DOHH2 (cell line): ENCODE data around the gene PPP1R14B.

Source experiments
- H3F3A ChIP-seq: fragments of 200-600 bp; sonication (generic), shearing (Covaris generic); 2 replicates; pipeline ENCODE4 v1.6.0; 2016; ENCODE audit warnings: antibody characterized with exemption, mild to moderate bottlenecking; ENCODE audit not compliant: control insufficient read depth, insufficient read depth
- H3K27ac ChIP-seq: fragments of 200-600 bp; sonication (generic); 2 replicates; pipeline ENCODE4 v1.5.1; 2014; ENCODE audit warnings: low read depth, mild to moderate bottlenecking, low read length, moderate library complexity
- H3K27me3 ChIP-seq: fragments of 200-600 bp; sonication (generic); 2 replicates; pipeline ENCODE4 v1.6.1; 2014; ENCODE audit warnings: mild to moderate bottlenecking, low read length, mixed read lengths; ENCODE audit not compliant: control insufficient read depth
- H3K36me3 ChIP-seq: fragments of 200-600 bp; sonication (generic); 2 replicates; pipeline ENCODE4 v1.6.1; 2014; ENCODE audit warnings: mild to moderate bottlenecking, low read length, moderate library complexity, mixed read lengths; ENCODE audit not compliant: control insufficient read depth
- H3K4me1 ChIP-seq: fragments of 200-600 bp; sonication (generic); 2 replicates; pipeline ENCODE4 v1.6.1; 2014; ENCODE audit warnings: mild to moderate bottlenecking, low read length, mixed read lengths; ENCODE audit not compliant: control insufficient read depth
- H3K4me2 ChIP-seq: fragments of 200-600 bp; sonication (generic); 2 replicates; pipeline ENCODE4 v1.6.0; 2014; ENCODE audit warnings: mild to moderate bottlenecking, low read length, moderate library complexity
- H3K4me3 ChIP-seq: fragments of 200-600 bp; sonication (generic); 2 replicates; pipeline ENCODE4 v1.5.1; 2014; ENCODE audit warnings: mild to moderate bottlenecking, low read length, mixed read lengths
- H3K79me2 ChIP-seq: fragments of 200-600 bp; sonication (generic); 2 replicates; pipeline ENCODE4 v1.6.1; 2014; ENCODE audit warnings: mild to moderate bottlenecking, low read length, mixed read lengths; ENCODE audit not compliant: control insufficient read depth
- H3K9me2 ChIP-seq: fragments of 200-600 bp; sonication (generic); replicated peaks from 2 replicates; pipeline ENCODE4 v1.6.1; 2014; ENCODE audit warnings: mild to moderate bottlenecking, low read length, mixed read lengths; ENCODE audit not compliant: control insufficient read depth
- H3K9me3 ChIP-seq: fragments of 200-600 bp; sonication (generic); 2 replicates; pipeline ENCODE4 v1.6.1; 2014; ENCODE audit warnings: antibody characterized with exemption, low read length, mixed read lengths; ENCODE audit not compliant: control insufficient read depth, insufficient read depth
- H4K20me1 ChIP-seq: fragments of 200-600 bp; sonication (generic); 2 replicates; pipeline ENCODE4 v1.6.0; 2014; ENCODE audit warnings: low read depth, mild to moderate bottlenecking, antibody characterized with exemption, low read length, moderate library complexity; ENCODE audit not compliant: control insufficient read depth, insufficient read depth
- CTCF ChIP-seq: fragments of 200-600 bp; sonication (generic); IDR thresholded peaks from one replicate; pipeline ENCODE4 v1.5.1; 2014; ENCODE audit warnings: antibody characterized with exemption, mild to moderate bottlenecking, low read depth, low read length; ENCODE audit not compliant: poor library complexity, severe bottlenecking
- EZH2phosphoT487 ChIP-seq: fragments of 200-600 bp; sonication (generic); IDR thresholded peaks from 2 replicates; pipeline ENCODE4 v1.6.1; 2017; ENCODE audit warnings: borderline replicate concordance, mild to moderate bottlenecking, antibody characterized with exemption, low read length, moderate library complexity, mixed read lengths

Gene PPP1R14B

GRCh38 chr11:64253481-64253880 lies 6.7 kb upstream of the PPP1R14B start:
- peaks cover 15% of the 10 kb centered on the region for H3K79me2 ChIP-seq
- no peak overlapping the region for H3K4me3 ChIP-seq
- H3K36me3 ChIP-seq: peaks cover 22% of the 10 kb centered on the region
- H3K4me1 ChIP-seq: peaks cover 29% of the 10 kb centered on the region
- no peaks in the 10 kb centered on the region for H3K27me3 ChIP-seq
- no peak for TF ChIP-seq CTCF
- no peaks in the 10 kb centered on the region for H3K9me2 ChIP-seq
- peaks cover 5% of the 10 kb centered on the region; the same call in 1 of the 2 replicates for H4K20me1 ChIP-seq
- H3F3A ChIP-seq: peaks cover 5% of the 10 kb centered on the region; the same call in 1 of the 2 replicates
- H3K27ac ChIP-seq: no peak overlapping the region
- no peak overlapping the region for H3K4me2 ChIP-seq
- no peaks in the 10 kb centered on the region for H3K9me3 ChIP-seq

- TF ChIP-seq EZH2phosphoT487 (no peak), CTCF (no peak)
- H3K9me3 ChIP-seq: no peaks in the 10 kb centered on the region
- peaks cover 30% of the 10 kb centered on the region for H3K4me1 ChIP-seq
- H3F3A ChIP-seq: peaks cover 9% of the 10 kb centered on the region
- peaks cover 19% of the 10 kb centered on the region for H3K36me3 ChIP-seq
- H3K9me2 ChIP-seq: no peaks in the 10 kb centered on the region
- peaks cover 5% of the 10 kb centered on the region; the same call in 1 of the 2 replicates for H4K20me1 ChIP-seq
- H3K4me3 ChIP-seq: no peak overlapping the region; the same call in 1 of the 2 replicates
- H3K4me2 ChIP-seq: peak overlapping the region; percentile 97; the same call in 1 of the 2 replicates
- H3K79me2 ChIP-seq: peaks cover 15% of the 10 kb centered on the region
- no peak overlapping the region for H3K27ac ChIP-seq
- no peaks in the 10 kb centered on the region for H3K27me3 ChIP-seq
Observed at GRCh38 chr11:64253043-64253442, 6.3 kb upstream of the PPP1R14B start.

DNA sequence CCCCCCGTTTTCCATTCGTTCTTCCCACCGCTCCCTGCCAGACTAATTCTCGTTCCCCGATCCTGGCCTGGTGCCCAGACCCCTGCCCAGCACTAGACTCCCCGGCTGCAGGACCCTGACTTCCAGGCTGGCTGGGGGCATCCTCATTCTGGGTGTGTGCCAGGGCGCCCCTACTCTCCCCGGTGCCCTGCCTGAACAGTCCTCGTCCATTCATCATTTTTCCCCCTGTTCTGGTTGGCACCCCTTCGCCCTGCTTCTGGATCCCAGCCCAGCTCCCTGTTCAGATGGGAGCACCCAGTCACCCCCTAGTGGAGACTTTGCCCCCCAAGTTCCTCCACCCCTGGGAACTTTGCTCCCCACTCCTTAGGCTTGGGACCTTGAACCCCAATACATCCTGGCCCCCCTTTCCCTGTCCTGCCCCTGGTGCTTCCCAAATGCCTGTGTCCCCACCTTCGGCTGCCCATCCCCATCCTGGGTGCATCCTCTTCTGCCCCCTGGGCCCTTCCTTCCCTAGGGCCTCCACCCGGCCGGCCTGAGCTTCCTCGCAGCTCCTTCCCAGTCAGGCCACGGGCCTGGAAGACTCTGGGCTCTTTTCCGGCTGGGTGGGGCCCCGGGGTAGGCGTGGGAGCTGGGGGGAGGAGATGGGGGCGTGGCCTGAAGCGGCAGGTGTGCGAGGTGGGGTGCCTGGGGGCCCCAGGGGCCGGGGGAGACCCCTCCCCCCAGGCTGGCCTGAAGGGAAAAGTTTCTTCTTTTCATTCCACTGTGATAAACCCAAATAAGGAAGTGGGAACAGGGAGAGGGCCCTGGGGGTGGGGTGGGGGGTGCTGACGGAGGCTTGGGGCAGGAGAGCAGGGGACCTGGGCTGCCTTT lies 5.5 kb upstream of the PPP1R14B start:
- Histone ChIP-seq H3K9me3 (no peaks in the 10 kb centered on the region), H3K4me1 (peaks cover 38% of the 10 kb centered on the region), H4K20me1 (peaks cover 5% of the 10 kb centered on the region; the same call in 1 of the 2 replicates), H3K9me2 (no peaks in the 10 kb centered on the region), H3K4me2 (peak overlapping the region; percentile 97), H3K79me2 (peaks cover 15% of the 10 kb centered on the region), H3F3A (peaks cover 16% of the 10 kb centered on the region), H3K4me3 (peak overlapping the region; percentile 95), H3K27ac (peak overlapping the region; percentile 5; the same call in 1 of the 2 replicates), H3K27me3 (no peaks in the 10 kb centered on the region), H3K36me3 (peaks cover 19% of the 10 kb centered on the region)
- TF ChIP-seq CTCF (peak; percentile 76), EZH2phosphoT487 (no peak)
